H1 (cell line): Measurements from ENCODE around the gene ESYT1. TPM values are rescaled to one million over a fixed set of nuclear protein-coding genes. Genes with fewer than 3 reads are reported as not detected.
A peak's percentile ranks its signal among the peaks of the same experiment; 100 is the strongest.

ENCODE experiments used
- CTCF ChIA-PET: fragments of 300-600 bp; sonication (Branson Sonifier 250); formaldehyde crosslinking; loops from one replicate; lab custom pipeline; 2021; ENCODE audit not compliant: partially characterized antibody; lab: Charles Lee
- POLR2A ChIA-PET: fragments of 300-600 bp; sonication (Branson Sonifier 250); formaldehyde crosslinking; loops from one replicate; lab custom pipeline; 2021; ENCODE audit warnings: inconsistent platforms; ENCODE audit not compliant: partially characterized antibody; lab: Charles Lee
- DNase-seq, 2 experiments: peaks; one replicate each; pipeline versions ENCODE4 v3.0.0 to v3.0.0-alpha.2; 2010 to 2022; ENCODE audit warnings: low spot score in 2 of 2, low read depth in 1 of 2, mixed read lengths in 1 of 2
- FAIRE-seq: peaks from 2 replicates; lab custom pipeline; 2011; peaks lifted over from hg19 to GRCh38; lab: Jason Lieb, UNC
- H2AFZ ChIP-seq: 2 replicates; pipeline ENCODE4 v1.8.1; 2012; ENCODE audit warnings: low read length, inconsistent platforms
- H2AK5ac ChIP-seq: 2 replicates; pipeline ENCODE4 v1.6.1; 2013; ENCODE audit warnings: low read depth, low read length
- H2BK120ac ChIP-seq: replicated peaks from 2 replicates; pipeline ENCODE3; 2013; ENCODE audit warnings: low read depth, low read length, inconsistent platforms
- H2BK12ac ChIP-seq: 2 replicates; pipeline ENCODE4 v1.6.1; 2013; ENCODE audit warnings: low read depth, low read length
- H2BK15ac ChIP-seq: 2 replicates; pipeline ENCODE4 v1.6.1; 2013; ENCODE audit warnings: low read length
- H2BK20ac ChIP-seq: 2 replicates; pipeline ENCODE4 v1.6.1; 2013; ENCODE audit warnings: low read length
- H2BK5ac ChIP-seq: 2 replicates; pipeline ENCODE4 v1.6.1; 2013; ENCODE audit warnings: low read depth, low read length
- H3K14ac ChIP-seq: 2 replicates; pipeline ENCODE4 v1.6.1; 2013; ENCODE audit warnings: inconsistent platforms; ENCODE audit not compliant: insufficient read length
- H3K18ac ChIP-seq: 2 replicates; pipeline ENCODE4 v1.6.1; 2013; ENCODE audit warnings: low read length; ENCODE audit errors: extremely low read depth
- H3K23ac ChIP-seq: 2 replicates; pipeline ENCODE4 v1.6.1; 2013; ENCODE audit warnings: inconsistent platforms; ENCODE audit not compliant: insufficient read length
- H3K23me2 ChIP-seq: 2 replicates; pipeline ENCODE4 v1.6.1; 2013; ENCODE audit warnings: low read depth, low read length
- H3K27ac ChIP-seq: 2 replicates; pipeline ENCODE4 v1.6.1; 2011; ENCODE audit warnings: low read depth, low read length, inconsistent platforms
- H3K27me3 ChIP-seq, 4 experiments: replicated peaks in 1 of 4; 1 replicate in 1 of 4; 2 replicates in 3 of 4; pipeline versions ENCODE4 v1.6.1 to v1.8.1; 2011 to 2013; ENCODE audit warnings: low read length in 3 of 4, mild to moderate bottlenecking in 3 of 4, inconsistent platforms in 2 of 4, mixed read lengths in 2 of 4, moderate library complexity in 1 of 4; ENCODE audit not compliant: control insufficient read depth in 3 of 4, insufficient read depth in 3 of 4; ENCODE audit errors: extremely low read depth in 1 of 4
- H3K36me3 ChIP-seq, 4 experiments: 2 replicates each; pipeline versions ENCODE4 v1.6.1 to v1.8.1; 2011 to 2013; ENCODE audit warnings: mild to moderate bottlenecking in 4 of 4, low read length in 3 of 4, moderate library complexity in 2 of 4, control low read depth in 1 of 4, inconsistent platforms in 1 of 4; ENCODE audit not compliant: insufficient read depth in 4 of 4, control insufficient read depth in 2 of 4
- H3K4ac ChIP-seq: replicated peaks from 2 replicates; pipeline ENCODE3; 2013; ENCODE audit warnings: low read length, low read depth, mixed read lengths, inconsistent platforms; ENCODE audit not compliant: insufficient read length
- H3K4me1 ChIP-seq, 4 experiments: replicated peaks in 1 of 4; 1 replicate in 1 of 4; 2 replicates in 3 of 4; pipeline versions ENCODE4 v1.6.1 to v1.8.1; 2011 to 2013; ENCODE audit warnings: low read length in 3 of 4, inconsistent platforms in 2 of 4, mixed read lengths in 1 of 4; ENCODE audit not compliant: insufficient read depth in 4 of 4, control insufficient read depth in 3 of 4
- H3K4me2 ChIP-seq, 2 experiments: 2 replicates each; pipeline versions ENCODE4 v1.6.1 to v1.8.1; 2011 to 2013; ENCODE audit warnings: low read depth in 2 of 2, low read length in 2 of 2, control low read depth in 1 of 2, inconsistent platforms in 1 of 2, mild to moderate bottlenecking in 1 of 2; ENCODE audit not compliant: insufficient read depth in 1 of 2
- H3K4me3 ChIP-seq, 4 experiments: fragments of 200-600, 300-600 bp in 1 of 4; sonication (generic), shearing (Covaris generic), sonication (Bioruptor Twin) in 1 of 4; 2 replicates each; pipeline versions ENCODE4 v1.5.1 to v1.8.1; 2011 to 2016; ENCODE audit warnings: low read length in 4 of 4, low read depth in 3 of 4, control low read depth in 2 of 4, inconsistent platforms in 2 of 4, mild to moderate bottlenecking in 2 of 4, mixed read lengths in 1 of 4, moderate library complexity in 1 of 4; ENCODE audit not compliant: insufficient read depth in 2 of 4; ENCODE audit errors: extremely low read depth in 1 of 4
- H3K56ac ChIP-seq: replicated peaks from 2 replicates; pipeline ENCODE3; 2013; ENCODE audit warnings: low read depth, mild to moderate bottlenecking, mixed read lengths, low read length, inconsistent platforms; ENCODE audit not compliant: insufficient read length
- H3K79me1 ChIP-seq: 2 replicates; pipeline ENCODE4 v1.6.1; 2013; ENCODE audit warnings: low read depth, low read length, control low read depth
- H3K79me2 ChIP-seq, 2 experiments: 2 replicates each; pipeline versions ENCODE4 v1.6.1 to v1.8.1; 2012 to 2013; ENCODE audit warnings: low read length in 2 of 2, mild to moderate bottlenecking in 2 of 2, inconsistent platforms in 1 of 2; ENCODE audit not compliant: insufficient read depth in 2 of 2, control insufficient read depth in 1 of 2
- H3K9ac ChIP-seq, 4 experiments: replicated peaks in 1 of 4; 1 replicate in 1 of 4; 2 replicates in 3 of 4; pipeline versions ENCODE4 v1.6.1 to v1.8.1; 2011 to 2013; ENCODE audit warnings: low read depth in 3 of 4, low read length in 3 of 4, control low read depth in 2 of 4, mild to moderate bottlenecking in 2 of 4, moderate library complexity in 2 of 4, inconsistent platforms in 1 of 4; ENCODE audit errors: extremely low read depth in 1 of 4
- H3K9me3 ChIP-seq, 2 experiments: 2 replicates each; pipeline versions ENCODE4 v1.6.1 to v1.8.1; 2012 to 2013; ENCODE audit warnings: mild to moderate bottlenecking in 2 of 2, moderate library complexity in 2 of 2, control low read depth in 1 of 2, inconsistent platforms in 1 of 2, low read depth in 1 of 2, low read length in 1 of 2, mixed read lengths in 1 of 2; ENCODE audit not compliant: insufficient read depth in 2 of 2
- H4K20me1 ChIP-seq, 2 experiments: replicated peaks in 1 of 2; 2 replicates each; pipeline versions ENCODE3 to v1.8.1; 2011 to 2013; ENCODE audit warnings: inconsistent platforms in 2 of 2, low read length in 2 of 2, mild to moderate bottlenecking in 1 of 2; ENCODE audit not compliant: insufficient read depth in 2 of 2, control insufficient read depth in 1 of 2
- H4K5ac ChIP-seq: 2 replicates; pipeline ENCODE4 v1.6.1; 2013; ENCODE audit warnings: low read length, low read depth, mixed read lengths, inconsistent platforms; ENCODE audit not compliant: insufficient read length
- H4K8ac ChIP-seq: 2 replicates; pipeline ENCODE4 v1.8.0; 2013; ENCODE audit warnings: mild to moderate bottlenecking, moderate library complexity, low read length, inconsistent platforms; ENCODE audit not compliant: insufficient read depth; ENCODE audit errors: extremely low read depth
- H4K91ac ChIP-seq: replicated peaks from 2 replicates; pipeline ENCODE3; 2013; ENCODE audit warnings: low read length, mixed read lengths, inconsistent platforms; ENCODE audit not compliant: insufficient read length
- BACH1 ChIP-seq: IDR thresholded peaks from 2 replicates; pipeline ENCODE4 v1.6.1; 2012; ENCODE audit warnings: low read length, improper control_type of control experiment
- HDAC6 ChIP-seq: IDR thresholded peaks from one replicate; pipeline ENCODE4 v1.7.1; 2012; ENCODE audit warnings: low read depth, mild to moderate bottlenecking, inconsistent platforms, low read length, moderate library complexity
- NRF1 ChIP-seq: IDR thresholded peaks from 2 replicates; pipeline ENCODE4 v1.6.1; 2011; ENCODE audit warnings: mild to moderate bottlenecking, low read depth, low read length, improper control_type of control experiment
- WGBS, 2 experiments: shearing (Covaris generic) in 1 of 2; methylation state at CpG; one replicate each; pipeline versions ENCODE4 v1.1.6 to v1.1.7; 2013 to 2015; ENCODE audit warnings: low lambda C conversion rate in 2 of 2, mixed read lengths in 2 of 2, inconsistent platforms in 1 of 2, low coverage in 1 of 2, missing lambda C conversion rate in 1 of 2; ENCODE audit not compliant: insufficient replicate concordance in 2 of 2, insufficient coverage in 1 of 2, insufficient read length in 1 of 2; ENCODE audit errors: extremely low coverage in 1 of 2, missing lambda C conversion rate in 1 of 2; 5-methylcytosine and 5-hydroxymethylcytosine counted together
- polyA plus RNA-seq, 7 experiments: library from polyadenylated mRNA; depleted of rRNA in 3 of 7; stranded (reverse) in 5 of 7; unstranded in 2 of 7; fragments of >200 nt in 5 of 7; fragments of 200-250 nt in 2 of 7; gene quantifications; 1 replicate in 5 of 7; 2 replicates in 1 of 7; 4 replicates in 1 of 7; pipeline versions ENCODE4 v1.2.1 to v1.2.3, GENCODE V29; 2011 to 2013; ENCODE audit warnings: missing spikeins in 2 of 7, mixed read lengths in 2 of 7
- total RNA-seq: library from RNA; stranded (reverse); fragmentation: NEBNext Ultra II Directional; extraction: Animal tissue kit (Norgen Biotek cat#: 25700); gene quantifications from 2 replicates; pipeline ENCODE4 v1.2.1, GENCODE V29; 2021

The ESYT1 gene
- total and polyA plus RNA-seq, 2 of the 8 experiments (the other 6 are each of a cell fraction or from before 2014, with no cell fraction given): 86.9 to 165 TPM

DNA sequence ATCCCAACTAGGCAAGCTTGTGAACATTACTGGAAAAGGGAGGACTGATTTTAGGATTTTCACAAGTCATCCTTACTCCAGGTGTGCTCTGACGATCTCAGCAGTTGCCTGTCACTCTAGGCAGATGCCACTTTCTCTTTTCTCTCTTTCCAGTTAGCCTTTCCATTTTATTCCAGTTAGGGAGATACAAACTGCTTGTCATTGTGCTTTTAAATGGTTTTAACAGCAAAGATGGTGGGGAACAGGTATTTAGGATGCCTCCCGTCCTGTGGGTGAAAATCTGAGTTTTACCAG lies 22.5 kb upstream of the ESYT1 start:
- Histone ChIP-seq H2BK12ac (no peak overlapping the region), H3K56ac (no peak overlapping the region), H3K14ac (no peak overlapping the region), H4K8ac (no peak overlapping the region), H3K23me2 (peaks cover 8% of the 10 kb centered on the region), H3K27ac (no peak overlapping the region), H2BK120ac (no peak overlapping the region), H2AK5ac (no peak overlapping the region), H3K4me2 (peak overlapping the region; percentile 85 to 99), H3K79me2 (peaks cover 21 to 31% of the 10 kb centered on the region in 2 experiments), H3K79me1 (0 out of 2 replicates have a peak, but pooled peaks cover 2% of the 10 kb centered on the region), H3K18ac (no peak overlapping the region), H2AFZ (no peak overlapping the region), H4K20me1 (peaks cover 4 to 5% of the 10 kb centered on the region in 2 experiments), H3K4ac (no peak overlapping the region), H3K4me1 (peaks cover 0 to 9% (median 3%) of the 10 kb centered on the region in 4 experiments; a peak in 5 of 7 replicates), H3K4me3 (peak overlapping the region; percentile 81 to 95 (median 92)), H2BK20ac (no peak overlapping the region), H4K91ac (no peak overlapping the region), H3K23ac (no peak overlapping the region), H3K9ac (peak overlapping the region; percentile 75 to 94 (median 90)), H2BK5ac (no peak overlapping the region), H3K36me3 (peaks cover 28 to 60% (median 48%) of the 10 kb centered on the region in 4 experiments), H3K27me3 (no peaks in the 10 kb centered on the region), H2BK15ac (no peak overlapping the region), H3K9me3 (no peaks in the 10 kb centered on the region), H4K5ac (no peak overlapping the region)
- 64% methylated on average over 2 of the region's 2 CpGs; no CpG with 5 or more reads in 1 of the 2 experiments for WGBS, 2 experiments
- CTCF ChIA-PET: interaction anchor here (0.9 to 7.2 kb wide), 6 partner anchors 10 to 117 kb away, joined by 3 to 34 read pairs (median 14); partner anchors contain the start of genes ERBB3, RNF41 and ZC3H10
- POLR2A ChIA-PET: interaction anchor here (1.3 to 11.1 kb wide), 15 partner anchors 7 to 274 kb away, joined by 3 to 267 read pairs (median 20); partner anchors contain the start of genes CNPY2, ERBB3, ESYT1 and MYL6
- FAIRE-seq: no peak
- no peak for DNase-seq
- TF ChIP-seq HDAC6: no peak
- TF ChIP-seq NRF1: no peak
- no peak for TF ChIP-seq BACH1
